GM13977 (cell line): ENCODE data around the gene TRAF3.
A peak's percentile ranks its signal among the peaks of the same experiment; 100 is the strongest.

Experiments used
- DNase-seq: peaks from one replicate; pipeline ENCODE4 v3.0.0; 2012; ENCODE audit warnings: low spot score
- CTCF ChIP-seq: IDR thresholded peaks from 2 replicates; pipeline ENCODE4 v1.5.1; 2012; ENCODE audit warnings: mild to moderate bottlenecking, control low read depth; ENCODE audit not compliant: insufficient read depth; ENCODE audit errors: extremely low read depth, missing control alignments
- in situ Hi-C: fragments of 300-500 bp; cut with MboI; formaldehyde crosslinking; loops from one replicate; pipeline ENCODE4 v1.12.0; 2022; ENCODE audit warnings: low sequenced_read_pairs, low pct_unique_long_range_greater_than_20kb, mixed read lengths, inconsistent platforms; ENCODE audit not compliant: unreplicated experiment

Gene TRAF3

DNA sequence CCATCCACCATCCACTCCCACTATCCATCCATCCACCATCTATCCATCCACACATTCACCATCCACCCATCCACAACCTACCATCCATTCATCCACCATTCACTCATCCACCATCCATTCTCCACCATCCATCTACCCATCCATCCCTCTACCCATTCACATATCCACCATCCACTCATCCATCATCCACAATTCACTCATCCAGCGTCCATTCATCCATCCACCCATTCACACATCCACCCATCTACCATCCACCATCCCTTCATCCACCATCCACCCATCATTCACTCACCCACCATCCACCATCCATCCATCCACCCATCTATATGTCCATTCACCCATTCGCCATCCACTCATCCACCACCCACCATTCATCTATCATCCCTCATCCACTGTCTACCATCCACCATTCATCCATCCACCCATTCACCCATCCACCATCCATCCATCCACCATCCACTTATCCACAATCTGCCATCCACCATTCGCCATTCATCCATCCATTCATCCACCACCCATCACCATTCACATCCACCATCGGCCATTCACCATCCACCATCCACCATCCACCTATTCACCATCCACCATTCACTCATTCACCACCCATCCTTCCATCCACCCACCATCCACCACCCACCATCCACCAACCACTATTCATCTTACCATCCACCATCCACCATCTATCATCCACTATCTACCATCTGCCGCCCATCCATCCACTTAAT lies 143.2 kb downstream of the TRAF3 start:
- in situ Hi-C loops, result no loop called here
- TF ChIP-seq CTCF, result no peak

GRCh38 chr14:102920998-102921304 lies 143.7 kb downstream of the TRAF3 start:
- in situ Hi-C loops, result no loop called here
- no peak for TF ChIP-seq CTCF
- no peak for DNase-seq

More for the DNA sequence above, 143.2 kb downstream of the TRAF3 start:
- DNase-seq, result no peak

DNA sequence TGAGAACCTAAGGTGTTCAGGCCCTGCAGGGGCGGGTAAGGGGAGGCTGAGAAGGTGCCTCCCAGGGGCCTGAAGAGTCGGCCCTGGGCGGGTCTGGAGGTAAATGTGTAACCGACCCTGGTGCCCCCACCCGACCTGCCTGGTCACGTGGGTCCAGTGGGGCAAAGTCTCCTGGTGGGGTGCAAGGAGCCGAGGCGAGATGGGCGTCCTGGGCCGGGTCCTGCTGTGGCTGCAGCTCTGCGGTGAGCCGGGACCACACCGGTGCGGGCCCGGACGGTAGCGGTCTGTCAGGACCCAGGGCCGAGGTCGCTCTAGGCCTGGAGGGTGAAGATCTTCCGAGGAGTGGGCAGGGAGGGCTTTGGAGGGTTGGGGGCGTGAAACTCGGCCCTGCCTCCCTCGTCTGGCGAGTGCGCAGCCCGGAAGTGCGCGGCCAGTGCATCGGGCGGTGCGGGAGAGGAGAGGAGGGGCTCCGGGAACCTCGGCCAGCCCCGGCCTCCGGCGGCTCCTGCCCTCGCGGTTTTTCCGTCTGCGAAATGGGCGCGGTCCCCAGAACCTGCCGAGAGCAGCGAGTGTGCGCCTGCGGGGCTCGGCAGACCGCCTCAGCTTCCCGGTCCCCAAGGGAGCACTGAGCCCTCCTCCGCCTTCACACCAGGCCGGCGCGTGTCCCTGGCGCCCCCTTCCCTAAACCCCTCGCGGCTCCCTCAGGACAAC lies 145.4 kb downstream of the TRAF3 start, which contains the start of gene AMN:
TSS of gene AMN (plus strand) at position 174 of the 711 bp plus-strand sequence. CDS start at position 200, 26 bp downstream.
- in situ Hi-C loops, result no loop called here
- peak; percentile 66 for DNase-seq

DNA sequence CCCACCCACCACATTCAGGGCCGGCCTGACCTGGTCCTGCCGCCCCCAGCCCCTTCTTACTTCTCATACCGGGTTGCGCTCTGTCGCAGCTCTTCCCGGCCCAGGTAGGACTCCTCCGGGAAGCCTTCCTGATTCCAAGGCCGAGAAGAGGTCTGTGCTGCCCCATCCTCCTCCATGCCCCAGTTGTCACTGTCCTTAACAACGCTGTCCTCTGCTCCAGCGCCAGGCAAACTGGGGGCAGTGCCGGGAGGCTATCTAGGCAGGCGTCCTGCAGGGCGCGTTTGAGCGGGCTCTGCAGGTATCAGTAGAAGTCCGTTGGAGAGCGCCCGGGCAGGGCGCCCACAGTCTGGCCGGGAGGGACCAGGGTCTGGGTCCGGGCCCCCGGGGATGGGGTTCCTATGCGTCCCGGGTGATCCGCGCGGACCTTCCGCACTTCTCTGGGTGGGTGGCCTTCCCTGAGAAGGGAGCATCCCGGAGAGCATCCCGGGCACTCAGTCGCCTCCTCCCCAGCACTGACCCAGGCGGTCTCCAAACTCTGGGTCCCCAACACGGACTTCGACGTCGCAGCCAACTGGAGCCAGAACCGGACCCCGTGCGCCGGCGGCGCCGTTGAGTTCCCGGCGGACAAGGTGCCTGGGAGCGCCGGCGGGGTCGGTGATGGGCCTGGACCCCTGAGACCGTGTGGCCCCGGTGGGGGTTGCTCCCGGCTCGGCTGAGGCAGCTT lies 146.1 kb downstream of the TRAF3 start:
- in situ Hi-C loops, result no loop called here
- peak; percentile 35 for DNase-seq
- TF ChIP-seq CTCF, result no peak

More for the DNA sequence above, 145.4 kb downstream of the TRAF3 start, which contains the start of gene AMN:
- no peak for TF ChIP-seq CTCF

GRCh38 chr14:102923925-102924486 lies 146.8 kb downstream of the TRAF3 start:
- no peak for TF ChIP-seq CTCF
- DNase-seq, result no peak
- in situ Hi-C loops, result no loop called here
